Cerebellar nuclear complex (tissue), 1 donor: Measurements from ENCODE around the gene ARHGAP9.
"Not testable (repeated sequence)": the region's sequence is repeated elsewhere in the genome, so short reads cannot be mapped to it uniquely, and the experiment has no call there.

Source experiments
- DNase-seq, 2 experiments: peaks; one replicate each; lab custom pipeline; 2025; lab: John Stamatoyannopoulos, UW

The ARHGAP9 gene

GRCh38 chr12:57456737-57457490 is 22.8 kb downstream of the ARHGAP9 start:
- no peak for DNase-seq

- peak in 1 of 2 experiments; percentile 8 for DNase-seq
Observed at GRCh38 chr12:57456145-57456700, 23.4 kb downstream of the ARHGAP9 start.

- no peak for DNase-seq
Observed at GRCh38 chr12:57455374-57456144, 24.1 kb downstream of the ARHGAP9 start.

GRCh38 chr12:57454566-57455373 is 24.9 kb downstream of the ARHGAP9 start, which contains the start of gene INHBE:
TSS of gene INHBE (plus strand) at chr12:57455307. CDS start at chr12:57455537, 230 bp downstream.
- DNase-seq, result no peak

- no peak for DNase-seq
Observed at GRCh38 chr12:57454213-57454565, 25.5 kb downstream of the ARHGAP9 start.

DNA sequence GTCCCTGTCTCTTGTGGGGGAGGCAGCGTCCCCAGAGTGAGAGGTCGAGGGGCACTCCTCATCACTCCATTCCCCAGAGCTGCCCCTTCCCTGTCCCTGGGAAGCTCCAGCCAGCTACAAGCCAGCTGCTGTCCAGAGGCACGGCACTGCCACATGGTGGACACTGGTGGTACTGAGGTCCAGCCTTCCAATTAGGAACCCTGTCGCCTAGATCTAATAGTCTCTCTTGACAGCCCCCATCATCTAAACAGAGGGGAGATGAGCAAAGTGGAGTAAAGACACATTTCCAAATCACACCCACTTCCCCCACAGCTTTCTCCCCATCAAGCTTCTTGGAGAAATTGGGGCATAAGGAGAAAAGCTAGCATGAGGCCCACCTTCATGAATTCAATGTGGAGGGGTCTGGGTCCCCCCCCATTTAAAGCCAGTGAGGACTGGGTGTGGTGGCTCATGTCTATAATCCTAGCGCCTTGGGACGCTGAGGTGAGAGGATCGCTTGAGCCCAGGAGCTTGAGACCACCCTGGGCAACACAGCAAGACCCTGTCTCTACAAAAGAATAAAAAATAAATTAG is 26.6 kb downstream of the ARHGAP9 start:
- no peak for DNase-seq

- no peak for DNase-seq
Observed at GRCh38 chr12:57452181-57452936, 27.3 kb downstream of the ARHGAP9 start.

GRCh38 chr12:57451233-57451778 is 28.4 kb downstream of the ARHGAP9 start:
- no peak for DNase-seq

- DNase-seq, result no peak
Observed at GRCh38 chr12:57450057-57450456, 29.6 kb downstream of the ARHGAP9 start.

DNA sequence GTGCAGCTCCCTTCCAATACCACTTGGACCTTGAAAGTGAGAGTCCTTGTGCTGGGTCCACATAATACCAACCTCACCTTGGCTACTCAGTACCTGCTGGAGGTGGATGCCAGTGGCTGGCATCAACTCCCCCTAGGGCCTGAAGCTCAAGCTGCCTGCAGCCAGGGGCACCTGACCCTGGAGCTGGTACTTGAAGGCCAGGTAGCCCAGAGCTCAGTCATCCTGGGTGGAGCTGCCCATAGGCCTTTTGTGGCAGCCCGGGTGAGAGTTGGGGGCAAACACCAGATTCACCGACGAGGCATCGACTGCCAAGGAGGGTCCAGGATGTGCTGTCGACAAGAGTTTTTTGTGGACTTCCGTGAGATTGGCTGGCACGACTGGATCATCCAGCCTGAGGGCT is 30.3 kb downstream of the ARHGAP9 start:
- no peak for DNase-seq

DNA sequence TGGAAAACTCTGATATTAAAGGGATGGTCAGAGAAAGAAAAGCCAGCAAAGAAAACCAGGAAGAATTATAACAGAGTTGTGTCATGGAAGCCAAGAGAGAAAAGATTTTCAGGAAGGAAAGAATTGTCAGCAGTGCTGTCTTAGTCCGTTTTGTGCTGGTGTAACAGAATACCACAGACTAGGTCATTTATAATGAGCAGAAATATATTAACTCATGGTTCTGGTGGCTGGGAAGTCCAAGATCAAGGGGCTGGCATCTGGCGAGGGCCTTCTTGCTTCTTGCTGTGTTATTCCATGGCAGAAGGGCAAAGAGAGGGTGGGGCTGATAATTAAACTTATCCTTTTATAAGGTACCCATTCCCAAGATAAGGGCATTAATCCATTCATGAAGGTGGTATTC is 31.0 kb downstream of the ARHGAP9 start:
- DNase-seq, result no peak

DNA sequence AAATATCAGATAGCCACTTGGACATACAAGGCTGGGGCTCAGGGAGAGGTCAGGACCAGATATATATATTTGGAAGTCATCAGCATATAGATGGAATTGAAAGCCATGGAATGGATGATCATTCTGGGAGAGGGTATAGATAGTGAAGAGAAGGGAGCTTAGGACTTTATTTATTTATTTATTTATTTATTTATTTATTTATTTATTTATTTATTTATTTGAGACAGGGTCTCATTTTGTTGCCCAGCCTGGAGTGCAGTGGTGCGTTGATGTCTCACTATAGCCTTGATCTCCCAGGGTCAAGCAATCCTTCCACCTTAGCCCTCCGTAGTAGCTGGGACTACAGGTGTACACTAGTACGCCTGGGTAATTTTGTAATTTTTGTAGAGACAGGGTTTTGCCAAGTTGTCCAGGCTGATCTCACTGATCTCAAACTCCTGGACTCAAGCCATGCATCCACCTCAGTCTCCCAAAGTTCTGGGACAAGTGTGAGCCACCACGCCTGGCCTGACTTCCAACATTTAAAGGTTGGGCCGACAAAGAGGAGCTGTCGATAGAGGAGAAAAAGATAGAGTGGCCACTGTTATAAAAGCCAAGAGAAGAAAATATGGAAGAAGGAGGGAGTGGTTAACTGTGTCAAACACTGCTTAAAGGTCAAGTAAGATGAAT is 33.2 kb downstream of the ARHGAP9 start:
- no peak for DNase-seq

- no peak for DNase-seq
Observed at GRCh38 chr12:57444744-57445143, 34.9 kb downstream of the ARHGAP9 start.

GRCh38 chr12:57444337-57444736 is 35.3 kb downstream of the ARHGAP9 start:
- not testable (repeated sequence) for DNase-seq

- no peak for DNase-seq
Observed at GRCh38 chr12:57441846-57442427, 37.7 kb downstream of the ARHGAP9 start.

DNA sequence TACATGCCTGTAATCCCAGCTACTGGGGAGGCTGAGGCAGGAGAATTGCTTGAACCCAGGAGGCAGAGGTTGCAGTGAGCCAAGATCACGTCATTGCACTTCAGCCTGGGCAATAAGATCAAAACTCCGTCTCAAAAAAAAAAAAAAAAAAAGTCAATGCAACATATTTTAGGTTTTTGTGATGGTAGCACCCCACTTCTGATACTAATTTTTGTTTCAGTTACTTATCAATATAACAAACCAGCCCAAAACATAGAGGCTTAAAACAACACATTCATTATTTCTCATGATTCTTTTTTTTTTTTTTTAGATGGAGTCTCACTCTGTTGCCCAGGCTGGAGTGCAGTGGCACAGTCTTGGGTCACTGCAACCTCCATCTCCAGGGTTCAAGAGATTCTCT is 38.3 kb downstream of the ARHGAP9 start:
- not testable (repeated sequence) for DNase-seq

DNA sequence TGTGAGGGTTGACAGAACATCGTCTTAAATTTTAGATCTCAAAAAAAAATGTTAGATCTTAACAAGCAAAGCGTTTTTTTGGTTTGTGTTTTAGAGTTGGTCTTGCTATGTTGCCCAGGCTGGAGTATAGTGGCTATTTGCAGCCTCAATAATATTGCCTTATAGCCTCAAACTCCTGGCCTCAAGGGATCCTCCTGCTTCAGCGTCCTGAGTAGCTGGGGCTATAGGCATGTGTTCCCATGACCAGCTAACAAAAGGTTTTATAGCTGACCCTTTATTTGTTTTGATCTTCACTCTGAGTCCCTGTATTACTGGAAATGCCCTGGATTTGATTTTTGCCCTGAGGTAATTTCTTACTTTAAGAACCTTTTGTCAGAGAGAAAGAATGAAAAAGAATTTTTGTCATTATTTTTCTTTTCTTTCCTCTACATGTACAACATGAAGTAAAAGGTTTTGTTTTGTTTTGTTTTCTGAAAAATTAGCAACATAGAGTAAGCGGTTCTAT is 39.9 kb downstream of the ARHGAP9 start:
- no peak for DNase-seq

DNA sequence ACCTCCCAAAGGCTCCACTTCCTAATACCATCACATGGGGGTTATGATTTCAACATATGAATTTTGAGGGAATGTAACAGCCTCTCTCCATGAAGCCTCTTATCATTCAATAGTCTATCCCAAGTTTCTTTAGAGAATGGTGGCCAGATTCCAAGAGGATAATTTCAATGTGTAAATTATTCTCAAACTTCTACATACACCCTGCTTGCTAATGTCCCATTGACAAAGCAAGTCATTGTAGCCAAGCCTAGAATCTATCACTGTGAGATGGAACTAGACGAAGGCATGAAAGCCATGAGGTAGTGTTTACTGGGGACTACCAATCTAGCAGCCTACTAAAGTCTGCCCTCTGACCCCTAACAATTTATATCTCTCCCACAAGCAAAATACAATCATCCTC is 41.3 kb downstream of the ARHGAP9 start:
- DNase-seq, result no peak

GRCh38 chr12:57435293-57435692 is 44.4 kb downstream of the ARHGAP9 start:
- no peak for DNase-seq
